Measurements from ENCODE around the gene PLCB3.
"Not testable (repeated sequence)": the region's sequence is repeated elsewhere in the genome, so short reads cannot be mapped to it uniquely, and the experiment has no call there.

Gene PLCB3

GRCh38 chr11:64238076-64238475 lies 13.3 kb upstream of the PLCB3 start:
- DNase-seq = no peak

GRCh38 chr11:64238999-64239398 lies 12.3 kb upstream of the PLCB3 start:
- DNase-seq = no peak

- DNase-seq = no peak
Measured at GRCh38 chr11:64239662-64240434, 11.5 kb upstream of the PLCB3 start.

GRCh38 chr11:64240435-64241240 lies 10.7 kb upstream of the PLCB3 start, which contains the start of gene FKBP2:
FKBP2 (plus strand) TSS chr11:64241095; CDS start chr11:64242388, 1,293 bp downstream.
- peak; percentile 98 for DNase-seq

GRCh38 chr11:64241241-64241490 lies 10.2 kb upstream of the PLCB3 start:
- DNase-seq = peak; percentile 99

GRCh38 chr11:64241491-64242374 lies 9.6 kb upstream of the PLCB3 start:
- no peak for DNase-seq

- DNase-seq = no peak
Measured at GRCh38 chr11:64243236-64243854, 8.0 kb upstream of the PLCB3 start.

- no peak for DNase-seq
Measured at GRCh38 chr11:64244107-64244506, 7.2 kb upstream of the PLCB3 start.

GRCh38 chr11:64244966-64245365 lies 6.4 kb upstream of the PLCB3 start:
- DNase-seq = no peak

- DNase-seq = no peak
Measured at GRCh38 chr11:64245401-64245796, 5.9 kb upstream of the PLCB3 start.

GRCh38 chr11:64245797-64246620 lies 5.3 kb upstream of the PLCB3 start:
- DNase-seq = peak; percentile 40

GRCh38 chr11:64246621-64246870 lies 4.8 kb upstream of the PLCB3 start:
- not testable (repeated sequence) for DNase-seq

- peak; percentile 85 for DNase-seq
Measured at GRCh38 chr11:64246871-64247728, 4.2 kb upstream of the PLCB3 start, which contains the start of gene PPP1R14B. PPP1R14B (minus strand) TSS chr11:64246943; CDS start chr11:64246673, 270 bp downstream.

- DNase-seq = no peak
Measured at GRCh38 chr11:64247729-64248531, 3.4 kb upstream of the PLCB3 start.

- DNase-seq = no peak
Measured at GRCh38 chr11:64248578-64248977, 2.8 kb upstream of the PLCB3 start.

GRCh38 chr11:64249038-64249437 lies 2.3 kb upstream of the PLCB3 start:
- no peak for DNase-seq

- no peak for DNase-seq
Measured at GRCh38 chr11:64249563-64250414, 1.5 kb upstream of the PLCB3 start.

- no peak for DNase-seq
Measured at GRCh38 chr11:64250415-64251015, 815 bp upstream of the PLCB3 start.

- DNase-seq = no peak
Measured at GRCh38 chr11:64251753-64252002, 348 bp downstream of the PLCB3 start.

Data from NCI-H1092 (cell line).